Keratinocyte (primary cell): ENCODE measurements around the gene EDN2. TPM values are rescaled to one million over a fixed set of nuclear protein-coding genes. Genes with fewer than 3 reads are reported as not detected.

Source experiments
- DNase-seq: peaks from one replicate; pipeline ENCODE4 v3.0.0-alpha.2; 2011; ENCODE audit warnings: low read depth, missing footprints, low spot score
- FAIRE-seq: peaks from 2 replicates; lab custom pipeline; 2011; peaks lifted over from hg19 to GRCh38; lab: Jason Lieb, UNC
- H2AFZ ChIP-seq: 2 replicates; pipeline ENCODE4 v1.6.0; 2012; ENCODE audit warnings: low read length, control low read depth, inconsistent platforms; ENCODE audit not compliant: control insufficient read depth
- H3K27ac ChIP-seq: 2 replicates; pipeline ENCODE4 v1.5.1; 2011; ENCODE audit warnings: low read length; ENCODE audit not compliant: control insufficient read depth, insufficient read depth
- H3K27me3 ChIP-seq: 3 replicates; pipeline ENCODE4 v1.6.0; 2011; ENCODE audit warnings: low read length; ENCODE audit not compliant: control insufficient read depth, insufficient read depth; ENCODE audit errors: extremely low read depth
- H3K36me3 ChIP-seq, 2 experiments: 2 replicates in 1 of 2; 3 replicates in 1 of 2; pipeline ENCODE4 v1.5.1; 2011; ENCODE audit warnings: low read length in 2 of 2, mild to moderate bottlenecking in 1 of 2; ENCODE audit not compliant: control insufficient read depth in 2 of 2, insufficient read depth in 2 of 2; ENCODE audit errors: extremely low read depth in 1 of 2
- H3K4me1 ChIP-seq: 3 replicates; pipeline ENCODE4 v1.5.1; 2011; ENCODE audit warnings: low read length; ENCODE audit not compliant: control insufficient read depth, insufficient read depth; ENCODE audit errors: extremely low read depth
- H3K4me2 ChIP-seq: 3 replicates; pipeline ENCODE4 v1.6.0; 2011; ENCODE audit warnings: low read depth, low read length; ENCODE audit not compliant: control insufficient read depth, insufficient read depth; ENCODE audit errors: extremely low read depth
- H3K4me3 ChIP-seq, 3 experiments: fragments of 200-600 bp in 1 of 3; sonication (generic) in 1 of 3; 2 replicates in 2 of 3; 3 replicates in 1 of 3; pipeline ENCODE4 v1.5.1; 2011 to 2016; ENCODE audit warnings: low read length in 3 of 3, mild to moderate bottlenecking in 3 of 3, control low read depth in 2 of 3, inconsistent platforms in 1 of 3, low read depth in 1 of 3, mixed read lengths in 1 of 3, mixed run types in 1 of 3, moderate library complexity in 1 of 3; ENCODE audit not compliant: control insufficient read depth in 2 of 3, insufficient read depth in 2 of 3; ENCODE audit errors: extremely low read depth in 1 of 3
- H3K79me2 ChIP-seq: 2 replicates; pipeline ENCODE4 v1.6.0; 2012; ENCODE audit warnings: low read length; ENCODE audit not compliant: control insufficient read depth, insufficient read depth
- H3K9ac ChIP-seq: 3 replicates; pipeline ENCODE4 v1.6.0; 2011; ENCODE audit warnings: low read length; ENCODE audit not compliant: control insufficient read depth, insufficient read depth; ENCODE audit errors: extremely low read depth
- H3K9me1 ChIP-seq: 3 replicates; pipeline ENCODE4 v1.6.0; 2011; ENCODE audit warnings: low read length; ENCODE audit not compliant: control insufficient read depth, insufficient read depth; ENCODE audit errors: extremely low read depth
- H3K9me3 ChIP-seq: 2 replicates; pipeline ENCODE4 v1.5.1; 2012; ENCODE audit warnings: low read depth, low read length; ENCODE audit not compliant: control insufficient read depth
- H4K20me1 ChIP-seq: 3 replicates; pipeline ENCODE4 v1.6.0; 2011; ENCODE audit warnings: low read length; ENCODE audit not compliant: control insufficient read depth, insufficient read depth; ENCODE audit errors: extremely low read depth
- CTCF ChIP-seq, 3 experiments: IDR thresholded peaks in 1 of 3; conservative IDR thresholded peaks in 1 of 3; optimal IDR thresholded peaks in 1 of 3; 2 replicates in 2 of 3; 3 replicates in 1 of 3; pipeline versions ENCODE3 to v1.5.1; 2011; ENCODE audit warnings: low read length in 3 of 3, mild to moderate bottlenecking in 3 of 3, moderate library complexity in 2 of 3, control low read depth in 1 of 3, inconsistent platforms in 1 of 3; ENCODE audit not compliant: insufficient read depth in 2 of 3; ENCODE audit errors: extremely low read depth in 1 of 3
- EZH2 ChIP-seq: IDR thresholded peaks from one replicate; pipeline ENCODE4 v1.6.1; 2012; ENCODE audit warnings: inconsistent platforms, mild to moderate bottlenecking, low read length, moderate library complexity
- dilution Hi-C: fragments of 300-500 bp; cut with MboI; formaldehyde crosslinking; loops from one replicate; pipeline ENCODE4 v1.7.0; 2020; ENCODE audit warnings: low sequenced_read_pairs; ENCODE audit not compliant: extremely low pct_ligation_motif_present
- polyA plus RNA-seq, 5 experiments: library from polyadenylated mRNA; depleted of rRNA in 3 of 5; stranded (reverse) in 3 of 5; stranded (forward) in 1 of 5; unstranded in 1 of 5; fragments of >200 nt; gene quantifications; 1 replicate in 1 of 5; 2 replicates in 3 of 5; 3 replicates in 1 of 5; pipeline versions ENCODE4 v1.2.1 to v1.2.3, GENCODE V29; 2011 to 2012; ENCODE audit warnings: missing spikeins in 2 of 5, low read depth in 1 of 5, low replicate concordance in 1 of 5

Gene EDN2
- polyA plus RNA-seq, 1 donor (not counting 4 experiments of a cell fraction or from before 2014, with no cell fraction given): 0.34 TPM

- DNase-seq: no peak
- H3K9me1 ChIP-seq: peaks cover 3% of the 10 kb centered on the region
- no peak overlapping the region for H3K9ac ChIP-seq
- H3K79me2 ChIP-seq: no peaks in the 10 kb centered on the region
- no peak overlapping the region for H3K4me3 ChIP-seq
- H4K20me1 ChIP-seq: no peaks in the 10 kb centered on the region
- peak overlapping the region; percentile 49 for H3K27ac ChIP-seq
- FAIRE-seq: peak; percentile 99
- no peaks in the 10 kb centered on the region for H3K9me3 ChIP-seq
- peaks cover 41% of the 10 kb centered on the region for H3K4me1 ChIP-seq
- H3K27me3 ChIP-seq: no peaks in the 10 kb centered on the region
- dilution Hi-C loops: no loop called here
- no peak overlapping the region for H2AFZ ChIP-seq
- H3K4me2 ChIP-seq: no peak overlapping the region
- H3K36me3 ChIP-seq: no peaks in the 10 kb centered on the region
- TF ChIP-seq CTCF (optimal IDR thresholded peaks at IDR 0.05 in 1 of 3, IDR thresholded peaks at IDR 0.05 in 1 of 3, conservative IDR thresholded peaks at IDR 0.05 in 1 of 3; ENCODE audit: extremely low read depth in 1 of 3, insufficient read depth in 2 of 3, low read length in 3 of 3) (no peak), EZH2 (no peak)
Observed at GRCh38 chr1:41504114-41505035, 19.9 kb upstream of the EDN2 start.

GRCh38 chr1:41503538-41504113 is 19.1 kb upstream of the EDN2 start:
- H3K27me3 ChIP-seq: no peaks in the 10 kb centered on the region
- H2AFZ ChIP-seq: no peak overlapping the region
- H3K9me1 ChIP-seq: peaks cover 3% of the 10 kb centered on the region
- FAIRE-seq: no peak
- no peak for DNase-seq
- no peaks in the 10 kb centered on the region for H3K36me3 ChIP-seq
- H3K4me1 ChIP-seq: peaks cover 49% of the 10 kb centered on the region
- no peak overlapping the region for H3K9ac ChIP-seq
- TF ChIP-seq EZH2 (no peak), CTCF (optimal IDR thresholded peaks at IDR 0.05 in 1 of 3, IDR thresholded peaks at IDR 0.05 in 1 of 3, conservative IDR thresholded peaks at IDR 0.05 in 1 of 3; ENCODE audit: extremely low read depth in 1 of 3, insufficient read depth in 2 of 3, low read length in 3 of 3) (peak in 1 of 3 experiments; percentile 29)
- no peak overlapping the region for H3K4me2 ChIP-seq
- H3K79me2 ChIP-seq: no peaks in the 10 kb centered on the region
- H4K20me1 ChIP-seq: no peaks in the 10 kb centered on the region
- no peaks in the 10 kb centered on the region for H3K9me3 ChIP-seq
- H3K27ac ChIP-seq: no peak overlapping the region
- no peak overlapping the region for H3K4me3 ChIP-seq
- dilution Hi-C loops: no loop called here
